ENCODE results near the gene FGFR4.

The FGFR4 gene

GRCh38 chr5:177132136-177133095 lies 45.7 kb downstream of the FGFR4 start:
- peak in 1 of 2 donors; percentile 38 for DNase-seq

- DNase-seq: peak; percentile 89 to 90
Measured at GRCh38 chr5:177133096-177133852, 46.6 kb downstream of the FGFR4 start, which contains the start of gene NSD1. Gene NSD1, plus strand, starts transcription at chr5:177133773. Its CDS starts 1,331 bp downstream, at chr5:177135104.

- peak; percentile 35 to 41 for DNase-seq
Measured at GRCh38 chr5:177133853-177134696, 47.4 kb downstream of the FGFR4 start.

- DNase-seq: no peak
Measured at GRCh38 chr5:177134697-177135225, 48.0 kb downstream of the FGFR4 start.

GRCh38 chr5:177140312-177140711 lies 53.6 kb downstream of the FGFR4 start:
- DNase-seq: no peak

GRCh38 chr5:177141496-177141895 lies 54.8 kb downstream of the FGFR4 start:
- DNase-seq: no peak

GRCh38 chr5:177142098-177142611 lies 55.4 kb downstream of the FGFR4 start:
- DNase-seq: no peak

GRCh38 chr5:177142778-177143177 lies 56.1 kb downstream of the FGFR4 start:
- DNase-seq: no peak

GRCh38 chr5:177146891-177147638 lies 60.4 kb downstream of the FGFR4 start:
- no peak for DNase-seq

All from activated CD4-positive, alpha-beta T cell treated with anti-CD3 and anti-CD28 coated beads for 4 hours (primary cell).